GM19035 (cell line): ENCODE results near the gene RNF220.

ENCODE experiments used
- ATAC-seq: cut with Tn5 transposase; IDR thresholded peaks from one replicate; pipeline ENCODE4 v1.9.1; 2021; ENCODE audit not compliant: unreplicated experiment

RNF220 gene

DNA sequence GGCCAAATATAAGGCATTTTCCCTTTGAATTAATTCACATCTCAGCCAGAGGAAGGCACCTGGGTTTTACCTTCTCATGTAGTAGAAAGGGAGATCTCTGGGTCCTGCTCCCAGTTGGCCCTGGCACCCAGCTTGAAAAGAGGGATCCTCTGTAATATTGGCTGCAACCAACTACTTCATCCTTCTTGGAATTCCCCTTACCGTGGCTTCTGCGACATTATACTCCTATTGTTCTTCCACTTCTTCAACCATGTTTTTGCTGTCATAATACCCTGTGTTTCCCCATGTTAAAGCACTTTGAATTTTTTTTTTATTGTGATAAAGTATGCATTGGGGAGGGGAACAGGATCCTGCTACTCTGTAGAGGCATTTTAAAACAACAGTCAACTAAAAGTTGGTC is 26.8 kb downstream of the RNF220 start:
- ATAC-seq = no peak

DNA sequence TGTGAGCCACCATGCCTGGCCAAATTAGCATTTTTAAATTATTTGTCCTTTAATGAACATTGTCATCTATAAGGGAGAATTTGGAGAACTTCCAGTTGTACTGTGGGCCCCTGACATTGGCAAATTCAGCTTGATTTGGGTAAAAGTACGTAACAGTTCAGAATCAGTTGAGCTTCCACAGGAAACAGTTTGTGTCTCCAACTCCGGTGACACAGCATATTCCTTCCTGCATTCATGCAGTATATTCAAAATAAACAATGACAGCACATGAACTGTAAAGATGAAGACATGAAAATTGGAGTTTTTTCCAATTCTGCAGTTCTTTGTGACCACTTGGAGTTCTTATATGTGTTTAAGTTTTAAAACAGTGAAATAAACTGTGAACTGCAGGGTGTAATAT is 28.2 kb downstream of the RNF220 start:
- ATAC-seq = no peak

DNA sequence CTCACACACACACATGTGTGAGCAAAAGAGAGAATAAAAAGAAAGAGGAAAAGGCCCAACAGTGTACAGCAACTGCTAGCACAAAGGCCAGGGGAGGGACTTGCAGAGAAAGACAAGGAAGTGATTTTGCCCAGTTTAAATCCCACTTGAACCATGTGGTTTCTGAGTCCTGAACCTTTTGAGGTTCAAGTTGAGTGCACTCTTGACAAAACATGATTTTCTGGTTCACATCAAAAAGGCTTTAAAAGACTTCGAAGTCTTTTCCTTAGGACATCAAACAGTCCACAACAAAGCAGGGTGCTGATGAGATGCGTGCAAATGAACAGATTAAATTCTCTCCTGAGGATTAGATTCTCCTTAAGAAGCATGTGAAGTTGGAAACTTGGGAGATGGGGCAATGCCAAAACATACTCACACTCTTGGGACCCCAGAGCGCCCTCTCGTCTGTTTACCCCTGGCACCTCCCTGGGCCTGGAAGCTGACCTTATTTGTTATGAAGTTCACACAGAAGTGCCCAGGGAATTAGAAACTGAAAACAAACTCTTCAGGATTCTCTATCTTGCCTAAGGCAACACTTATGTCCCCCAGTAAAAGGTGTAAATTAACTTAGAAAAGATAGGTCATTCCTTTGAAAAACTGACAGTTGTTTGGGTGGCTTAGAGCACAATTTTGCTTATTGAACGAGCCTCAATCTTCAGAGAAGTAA is 31.5 kb downstream of the RNF220 start:
- ATAC-seq = no peak

DNA sequence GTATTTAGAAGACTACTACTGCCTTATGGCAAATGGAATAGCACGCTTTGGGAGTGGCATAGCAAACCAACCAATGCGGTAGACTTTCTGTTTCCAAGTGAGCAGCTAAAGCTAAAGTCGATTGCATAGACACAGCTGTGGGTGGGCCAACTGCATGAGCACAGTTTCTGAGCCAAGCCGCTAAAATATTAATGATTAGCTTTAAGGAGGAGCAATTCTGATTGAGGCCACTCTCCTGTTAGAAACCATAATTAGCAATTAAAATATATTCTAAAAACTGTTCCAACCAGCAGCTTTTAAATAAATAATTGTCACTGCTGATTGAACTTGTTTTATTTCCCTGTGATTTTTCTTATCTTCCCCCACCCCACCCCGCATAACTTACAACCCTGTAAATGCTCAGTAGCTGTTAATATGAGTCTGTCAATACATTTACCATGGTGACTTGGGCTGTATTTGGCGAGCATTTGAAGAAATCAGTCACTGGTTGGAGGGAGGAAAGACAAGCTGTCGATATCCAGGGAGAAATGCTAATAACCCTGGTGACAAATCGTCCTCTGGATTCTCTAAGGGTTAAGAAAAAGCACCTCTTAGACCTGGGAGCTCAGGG is 32.2 kb downstream of the RNF220 start:
- no peak for ATAC-seq

DNA sequence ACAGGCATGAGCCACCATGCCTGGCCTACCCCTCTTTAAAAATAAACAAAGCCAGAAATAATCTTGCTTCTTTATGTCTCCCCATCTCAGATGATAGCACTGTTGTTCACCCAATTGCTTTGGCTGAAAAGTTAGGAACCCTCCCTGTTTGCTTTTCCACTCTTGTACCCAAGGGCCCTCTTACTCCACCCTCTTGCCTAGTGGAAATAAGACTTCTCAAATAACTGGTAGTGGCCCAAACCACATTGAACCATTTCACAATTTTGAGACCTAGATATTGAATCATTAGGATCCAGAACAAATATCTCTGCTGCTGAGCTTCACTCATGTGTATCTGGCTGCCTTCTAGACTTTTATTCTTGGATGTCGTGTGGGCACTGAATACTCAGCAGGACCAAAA is 37.7 kb downstream of the RNF220 start:
- no peak for ATAC-seq

DNA sequence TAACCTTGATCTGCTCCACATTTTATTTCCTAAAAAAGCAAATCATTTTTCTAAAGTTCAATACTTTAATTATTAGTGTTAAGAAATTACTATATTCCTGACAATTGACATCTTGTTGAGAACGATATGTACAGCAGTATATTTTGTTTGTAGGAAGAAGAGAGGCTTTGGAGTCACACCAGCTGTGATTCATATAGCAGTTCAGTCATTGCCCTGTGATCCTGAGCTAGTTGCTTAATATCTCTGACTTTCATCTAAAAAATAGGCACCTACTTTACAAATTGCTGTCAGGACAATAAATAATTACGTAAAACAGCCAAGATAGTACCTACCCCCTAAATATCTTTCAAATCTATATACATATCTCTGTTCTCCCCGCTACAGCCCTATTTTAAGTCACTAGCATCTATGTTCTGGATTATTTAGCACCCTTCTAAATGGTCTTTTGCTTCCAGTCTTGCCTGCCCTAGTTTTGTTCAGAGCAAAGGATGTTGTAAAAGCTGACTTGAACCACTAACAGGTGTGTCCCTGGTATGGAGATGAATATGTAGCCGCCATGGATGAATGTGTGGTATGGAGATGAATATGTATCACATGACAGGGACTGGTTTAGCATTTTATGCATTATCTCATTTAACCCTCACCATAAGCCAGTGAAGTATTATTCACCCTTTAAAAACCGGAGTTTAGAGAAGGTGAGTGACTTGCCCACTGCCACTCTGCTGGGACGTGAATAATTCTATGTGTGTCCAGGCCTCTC is 42.2 kb downstream of the RNF220 start:
- ATAC-seq = no peak

DNA sequence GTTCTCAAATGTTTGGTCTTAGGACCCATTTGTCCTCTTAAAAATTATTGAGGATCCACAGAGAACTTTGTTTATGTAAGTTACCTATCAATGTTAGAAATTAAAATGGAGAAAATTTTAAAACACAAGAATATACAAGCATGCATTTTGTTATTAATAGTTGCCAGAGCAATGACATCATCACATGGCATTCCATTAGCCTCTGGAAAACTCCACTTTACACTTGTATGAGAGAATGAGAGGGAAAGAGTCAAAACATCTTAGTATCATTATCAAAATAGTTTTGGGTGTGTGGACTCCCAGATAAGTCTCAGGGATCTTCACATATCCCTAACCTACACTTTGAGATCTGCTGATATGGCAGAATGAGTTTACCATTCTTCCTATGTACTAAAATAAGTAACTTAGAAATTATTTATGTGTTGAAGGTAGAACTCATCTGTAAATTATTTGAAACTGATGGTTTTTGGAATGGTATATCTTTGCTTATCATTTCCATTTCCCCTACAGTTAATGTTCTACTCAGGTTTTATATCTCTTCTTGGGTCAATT is 48.8 kb downstream of the RNF220 start:
- ATAC-seq = no peak

DNA sequence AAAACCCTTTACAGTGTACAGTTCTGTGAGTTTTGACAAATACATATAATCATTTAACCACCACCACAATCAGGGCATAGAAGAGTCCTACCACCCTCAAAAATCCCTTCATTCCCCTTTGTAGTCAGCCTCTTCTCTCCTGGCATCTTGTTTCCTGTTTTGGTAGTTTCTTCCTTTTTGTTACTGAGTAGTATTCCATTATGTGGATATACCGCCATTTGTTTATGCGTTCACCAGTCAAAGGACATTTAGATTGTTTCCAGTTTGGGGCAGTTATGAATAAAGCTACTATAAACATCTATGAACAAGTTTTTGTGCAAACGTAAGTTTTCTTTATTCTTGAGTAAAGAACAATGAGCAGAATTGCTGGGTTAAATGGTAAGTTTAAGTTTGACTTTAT is 49.6 kb downstream of the RNF220 start:
- ATAC-seq = no peak

DNA sequence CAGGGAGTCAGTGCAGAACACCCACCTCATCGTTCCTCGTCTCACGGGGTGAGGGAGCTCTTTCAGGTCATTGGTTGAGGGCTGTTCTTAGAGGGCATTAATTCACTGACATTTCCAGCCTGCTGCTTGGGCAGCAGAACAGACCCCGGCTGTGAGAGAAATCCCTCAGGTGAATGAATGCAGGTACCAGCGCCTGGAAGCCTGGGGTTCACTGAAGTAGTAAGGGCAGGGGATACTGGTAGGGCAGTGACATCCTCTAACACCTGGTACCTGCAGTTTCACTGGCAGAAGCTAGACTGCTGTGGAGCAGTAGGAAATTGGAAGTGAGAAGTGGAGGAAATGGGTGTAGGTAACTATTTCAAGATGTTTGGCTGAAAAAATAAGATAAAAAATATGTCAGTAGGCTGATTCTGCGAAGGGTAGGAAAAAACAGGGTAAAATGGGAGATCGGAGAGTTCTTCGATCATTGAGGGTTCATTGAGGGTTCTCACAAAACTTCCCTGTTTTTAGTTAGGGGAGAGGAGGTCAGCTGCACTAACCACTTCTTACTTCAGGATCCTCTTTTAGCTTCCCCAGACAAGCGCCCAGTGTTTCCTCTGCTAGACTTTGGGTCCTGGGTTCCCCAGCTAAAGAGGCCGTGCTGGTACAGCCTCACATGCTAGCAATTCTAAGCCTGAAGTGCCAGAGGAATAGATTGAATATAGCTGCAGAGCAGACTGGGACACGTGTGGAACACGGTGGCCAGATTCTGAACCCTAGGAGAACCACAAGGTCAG is 55.2 kb downstream of the RNF220 start:
- ATAC-seq = no peak

DNA sequence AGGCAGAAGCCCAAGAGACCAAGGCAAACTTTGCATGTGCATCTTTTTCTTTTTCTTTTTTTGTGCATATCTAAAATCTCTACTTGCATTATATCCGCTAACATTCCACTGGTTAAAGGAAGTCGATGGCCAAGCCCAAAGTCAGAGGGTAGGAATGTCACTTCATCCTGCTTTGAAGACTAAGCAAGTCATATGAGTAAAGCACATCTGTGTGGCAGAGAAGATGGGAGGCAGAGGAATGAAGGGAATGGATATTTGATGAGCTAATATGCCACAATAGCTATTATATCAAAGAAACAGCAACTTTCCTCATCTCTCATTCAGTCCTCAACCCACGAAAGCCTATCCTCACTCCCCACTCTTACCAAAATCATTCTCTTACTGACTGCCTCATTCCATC is 59.3 kb downstream of the RNF220 start:
- ATAC-seq = no peak

DNA sequence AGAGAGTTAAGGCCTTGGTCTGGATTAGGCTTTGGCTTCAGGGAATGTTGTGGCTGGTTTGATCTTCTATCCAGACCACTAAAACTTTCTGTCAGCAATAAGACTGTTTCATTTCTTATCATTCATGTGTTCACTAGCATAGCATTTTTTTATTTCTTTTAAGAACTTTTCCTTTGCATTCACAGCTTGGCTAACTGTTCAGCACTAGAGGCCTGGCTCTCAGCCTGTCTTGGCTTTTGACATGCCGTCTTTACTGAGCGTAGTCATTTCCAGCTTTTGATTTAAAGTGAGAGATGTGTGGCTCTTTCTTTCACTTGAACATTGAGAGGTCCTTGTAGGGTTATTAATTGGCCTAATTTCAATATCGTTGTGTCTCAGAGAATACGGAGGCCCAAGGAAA is 62.5 kb downstream of the RNF220 start:
- ATAC-seq = no peak

DNA sequence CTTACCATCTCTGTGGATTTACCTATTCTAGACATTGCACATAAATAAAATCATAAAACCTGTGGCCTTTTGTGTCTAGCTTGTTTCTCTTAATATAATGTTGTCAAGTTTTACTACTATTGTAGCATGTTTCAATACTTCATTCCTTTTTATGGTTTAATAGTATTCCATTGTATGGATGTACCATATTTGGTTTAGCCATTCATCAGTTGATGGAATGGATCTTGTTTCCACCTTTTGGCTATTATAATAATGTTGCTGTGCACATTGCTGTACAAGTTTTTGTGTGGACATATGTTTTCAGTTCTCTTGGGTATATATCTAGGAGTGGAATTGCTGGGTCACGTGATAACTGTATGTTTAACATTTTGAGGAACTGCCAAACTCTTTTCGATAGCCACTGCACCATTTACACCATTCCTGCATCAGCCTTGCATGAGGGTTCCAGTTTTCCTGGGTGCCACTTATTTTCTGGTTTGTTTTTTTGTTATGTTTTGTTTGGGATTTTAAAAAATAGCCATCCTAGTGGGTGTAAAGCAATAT is 66.9 kb downstream of the RNF220 start:
- ATAC-seq = no peak

DNA sequence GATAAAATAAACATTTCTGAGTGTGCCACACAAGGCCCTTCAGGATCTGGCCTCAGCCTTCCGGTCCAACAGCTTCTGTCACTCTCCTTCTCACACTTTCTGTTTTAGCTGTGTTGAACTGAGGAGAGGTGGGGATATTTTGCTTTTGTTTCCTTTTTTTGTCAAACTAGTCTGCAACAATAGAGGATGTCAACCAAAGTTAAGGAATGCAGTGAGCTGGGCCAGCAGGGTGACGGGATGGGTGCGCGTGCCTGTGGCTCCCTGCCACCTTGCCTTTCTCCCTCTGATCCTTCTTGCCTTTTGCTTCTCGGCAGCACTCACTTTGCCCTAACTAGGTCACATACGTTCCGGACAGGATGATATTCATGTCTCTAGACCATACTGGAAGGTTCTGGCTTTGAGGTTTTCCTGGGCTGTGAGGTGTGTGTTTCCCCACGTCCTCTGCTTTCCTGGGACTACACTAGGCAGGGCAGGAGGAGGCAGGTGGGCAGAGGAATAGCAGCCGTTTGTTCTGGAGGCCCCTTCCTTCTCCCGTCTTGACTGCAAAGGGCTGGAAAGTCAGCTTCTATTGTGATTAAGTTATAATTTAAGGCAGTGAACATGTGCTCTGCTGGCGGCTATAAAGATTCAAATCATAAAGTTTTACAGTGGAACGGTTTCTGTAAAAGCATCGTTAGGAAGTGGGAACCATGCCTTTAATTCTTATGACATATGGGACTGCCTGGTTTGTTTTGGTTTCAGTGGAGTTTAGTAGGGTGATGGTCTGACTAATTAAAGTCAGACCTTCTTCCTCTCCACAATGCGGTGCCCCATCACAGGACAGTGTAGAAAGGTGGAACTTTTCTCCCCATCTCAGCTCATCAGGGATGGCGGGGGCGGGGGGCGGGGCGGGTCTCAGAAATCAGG is 67.8 kb downstream of the RNF220 start:
- no peak for ATAC-seq

DNA sequence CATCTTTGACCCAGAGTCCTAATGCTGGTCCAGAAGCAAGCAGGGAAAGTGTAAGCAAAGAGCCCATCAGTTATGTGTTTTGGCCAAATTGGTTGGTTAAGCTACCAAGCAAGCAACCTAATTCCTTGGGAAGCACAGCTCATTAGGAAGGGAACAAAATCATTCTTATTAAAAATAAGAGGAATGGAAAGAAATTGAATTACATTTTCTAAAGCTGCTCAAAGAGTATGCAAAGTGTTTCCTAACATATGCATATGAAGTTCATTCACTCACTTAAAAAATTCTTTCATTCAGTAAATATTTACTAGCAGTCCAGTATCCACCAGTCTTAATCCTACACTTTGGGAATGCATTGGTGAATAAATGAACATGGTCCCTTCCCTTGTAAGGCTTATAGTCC is 71.8 kb downstream of the RNF220 start:
- ATAC-seq = no peak

DNA sequence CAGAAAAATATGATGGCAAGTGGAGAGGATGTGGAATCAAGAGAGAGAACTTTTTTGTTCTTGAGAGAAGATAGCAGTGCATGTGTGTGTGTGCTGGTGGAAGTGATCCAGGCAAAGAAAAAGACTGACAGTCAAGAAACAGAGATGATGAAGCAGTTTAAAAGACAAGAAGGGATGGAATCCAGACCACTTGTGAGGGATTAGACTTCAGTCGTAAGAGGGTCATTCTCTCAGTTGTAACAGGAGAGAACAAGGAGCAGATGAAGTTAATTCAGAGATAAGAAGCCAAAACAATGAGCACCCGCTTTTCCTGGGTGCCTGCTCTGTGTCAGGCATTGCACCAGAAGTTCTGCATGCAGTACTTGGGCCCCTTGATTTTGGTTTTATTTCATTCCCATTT is 76.6 kb downstream of the RNF220 start:
- no peak for ATAC-seq

DNA sequence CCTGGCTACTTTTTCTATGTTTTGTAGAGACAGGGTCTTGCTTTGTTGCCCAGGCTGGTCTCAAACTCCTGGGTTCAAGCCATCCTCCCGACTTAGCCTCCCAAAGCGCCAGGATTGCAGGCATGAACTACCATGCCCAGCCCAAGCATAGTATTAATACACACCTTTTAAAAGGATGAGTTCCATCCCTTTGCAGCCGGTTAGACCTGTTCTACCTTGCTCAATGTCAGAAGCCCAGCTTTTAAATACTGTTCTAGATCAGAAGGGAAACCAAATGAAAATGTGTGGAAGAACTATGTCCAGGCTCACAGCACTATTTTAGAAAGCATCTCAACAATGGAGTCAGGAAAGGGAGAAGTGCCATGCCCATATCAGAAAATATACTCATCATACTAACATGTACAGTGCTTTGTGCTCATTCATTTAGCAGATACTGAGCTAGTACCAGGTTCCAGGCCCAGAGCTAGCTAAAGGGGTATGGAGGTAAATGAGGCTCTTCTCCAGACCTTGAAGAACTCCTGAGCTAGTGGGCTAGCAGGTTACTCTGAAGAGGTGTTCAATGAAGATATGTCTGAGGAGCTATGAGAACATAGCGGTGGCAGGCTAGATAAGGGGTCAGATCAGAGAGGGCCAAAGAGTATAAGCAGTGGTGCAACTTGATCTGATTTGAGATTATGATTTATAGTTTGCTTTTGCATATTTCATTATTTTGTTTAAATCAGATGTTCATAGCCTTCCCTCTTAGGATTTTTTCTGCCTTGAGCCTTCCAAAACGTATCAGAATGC is 78.2 kb downstream of the RNF220 start:
- ATAC-seq = no peak

DNA sequence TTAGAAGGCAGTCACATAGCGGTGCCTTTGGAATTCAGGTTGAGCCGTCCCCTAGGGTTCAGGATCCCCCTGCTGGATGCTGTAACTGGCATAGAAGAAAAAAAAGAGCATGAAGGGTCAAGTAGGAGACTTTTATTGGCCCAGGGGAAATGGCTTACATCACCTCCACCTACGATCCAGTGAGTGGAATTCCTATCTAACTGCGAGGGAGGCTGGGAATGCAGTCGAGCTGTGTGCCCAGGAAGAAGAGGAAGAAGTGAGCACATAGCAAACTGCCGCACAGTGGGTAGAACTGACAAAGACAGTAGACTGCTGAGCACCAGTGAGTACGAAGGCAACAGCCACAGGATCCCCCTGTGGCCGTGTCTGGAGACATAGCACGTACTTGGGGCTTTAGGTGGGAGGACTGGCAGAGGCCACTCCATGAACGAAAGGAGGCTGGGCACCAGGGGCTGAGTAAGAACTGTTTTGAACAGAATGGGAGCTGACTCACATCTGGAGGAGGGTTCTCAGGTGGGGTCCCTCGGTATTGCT is 79.2 kb downstream of the RNF220 start:
- ATAC-seq = no peak

DNA sequence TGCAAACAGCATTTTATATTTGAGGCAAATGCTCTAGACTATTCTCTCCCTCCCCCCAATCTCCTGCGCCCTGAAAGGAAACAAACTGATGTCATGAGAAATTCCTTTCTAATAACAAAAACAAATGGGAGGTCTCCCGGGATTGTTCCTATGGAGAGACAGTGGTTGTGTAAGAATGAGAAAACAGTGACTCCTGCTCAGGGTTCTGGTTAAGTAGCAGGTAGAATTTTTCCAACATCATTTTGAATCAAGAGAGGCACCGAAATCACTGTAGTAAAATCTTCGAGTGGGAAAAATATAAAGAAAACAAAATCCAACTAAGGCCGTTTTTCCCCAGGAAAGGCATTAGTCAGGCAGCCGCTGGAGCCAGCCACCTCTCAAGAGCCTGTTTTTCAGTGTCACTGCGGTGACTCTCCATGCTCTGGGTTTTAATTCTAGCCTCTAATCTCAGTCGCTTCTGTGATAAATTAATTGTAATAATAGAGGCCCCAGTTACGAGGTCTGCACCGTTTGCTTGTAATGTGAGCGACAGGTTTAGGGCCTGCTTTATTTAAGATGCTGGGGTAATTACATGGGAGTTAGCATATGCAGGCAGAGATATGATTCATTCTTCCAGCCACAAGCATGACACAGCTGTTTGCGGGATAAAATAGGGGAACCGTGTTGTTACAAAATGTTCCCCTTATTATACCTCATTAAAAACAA is 80.3 kb downstream of the RNF220 start:
- ATAC-seq = no peak
